H1 (cell line): ENCODE measurements around the gene IRF9. TPM values are rescaled to one million over a fixed set of nuclear protein-coding genes. Genes with fewer than 3 reads are reported as not detected.

Source experiments
- CTCF ChIA-PET: fragments of 300-600 bp; sonication (Branson Sonifier 250); formaldehyde crosslinking; loops from one replicate; lab custom pipeline; 2021; ENCODE audit not compliant: partially characterized antibody; lab: Charles Lee
- POLR2A ChIA-PET: fragments of 300-600 bp; sonication (Branson Sonifier 250); formaldehyde crosslinking; loops from one replicate; lab custom pipeline; 2021; ENCODE audit warnings: inconsistent platforms; ENCODE audit not compliant: partially characterized antibody; lab: Charles Lee
- DNase-seq, 2 experiments: peaks; one replicate each; pipeline versions ENCODE4 v3.0.0 to v3.0.0-alpha.2; 2010 to 2022; ENCODE audit warnings: low spot score in 2 of 2, low read depth in 1 of 2, mixed read lengths in 1 of 2
- FAIRE-seq: peaks from 2 replicates; lab custom pipeline; 2011; peaks lifted over from hg19 to GRCh38; lab: Jason Lieb, UNC
- H2AFZ ChIP-seq: 2 replicates; pipeline ENCODE4 v1.8.1; 2012; ENCODE audit warnings: low read length, inconsistent platforms
- H2AK5ac ChIP-seq: 2 replicates; pipeline ENCODE4 v1.6.1; 2013; ENCODE audit warnings: low read depth, low read length
- H2BK120ac ChIP-seq: replicated peaks from 2 replicates; pipeline ENCODE3; 2013; ENCODE audit warnings: low read depth, low read length, inconsistent platforms
- H2BK12ac ChIP-seq: 2 replicates; pipeline ENCODE4 v1.6.1; 2013; ENCODE audit warnings: low read depth, low read length
- H2BK15ac ChIP-seq: 2 replicates; pipeline ENCODE4 v1.6.1; 2013; ENCODE audit warnings: low read length
- H2BK20ac ChIP-seq: 2 replicates; pipeline ENCODE4 v1.6.1; 2013; ENCODE audit warnings: low read length
- H2BK5ac ChIP-seq: 2 replicates; pipeline ENCODE4 v1.6.1; 2013; ENCODE audit warnings: low read depth, low read length
- H3K14ac ChIP-seq: 2 replicates; pipeline ENCODE4 v1.6.1; 2013; ENCODE audit warnings: inconsistent platforms; ENCODE audit not compliant: insufficient read length
- H3K18ac ChIP-seq: 2 replicates; pipeline ENCODE4 v1.6.1; 2013; ENCODE audit warnings: low read length; ENCODE audit errors: extremely low read depth
- H3K23ac ChIP-seq: 2 replicates; pipeline ENCODE4 v1.6.1; 2013; ENCODE audit warnings: inconsistent platforms; ENCODE audit not compliant: insufficient read length
- H3K23me2 ChIP-seq: 2 replicates; pipeline ENCODE4 v1.6.1; 2013; ENCODE audit warnings: low read depth, low read length
- H3K27ac ChIP-seq: 2 replicates; pipeline ENCODE4 v1.6.1; 2011; ENCODE audit warnings: low read depth, low read length, inconsistent platforms
- H3K27me3 ChIP-seq, 4 experiments: replicated peaks in 1 of 4; 1 replicate in 1 of 4; 2 replicates in 3 of 4; pipeline versions ENCODE4 v1.6.1 to v1.8.1; 2011 to 2013; ENCODE audit warnings: low read length in 3 of 4, mild to moderate bottlenecking in 3 of 4, inconsistent platforms in 2 of 4, mixed read lengths in 2 of 4, moderate library complexity in 1 of 4; ENCODE audit not compliant: control insufficient read depth in 3 of 4, insufficient read depth in 3 of 4; ENCODE audit errors: extremely low read depth in 1 of 4
- H3K36me3 ChIP-seq, 4 experiments: 2 replicates each; pipeline versions ENCODE4 v1.6.1 to v1.8.1; 2011 to 2013; ENCODE audit warnings: mild to moderate bottlenecking in 4 of 4, low read length in 3 of 4, moderate library complexity in 2 of 4, control low read depth in 1 of 4, inconsistent platforms in 1 of 4; ENCODE audit not compliant: insufficient read depth in 4 of 4, control insufficient read depth in 2 of 4
- H3K4ac ChIP-seq: replicated peaks from 2 replicates; pipeline ENCODE3; 2013; ENCODE audit warnings: low read length, low read depth, mixed read lengths, inconsistent platforms; ENCODE audit not compliant: insufficient read length
- H3K4me1 ChIP-seq, 4 experiments: replicated peaks in 1 of 4; 1 replicate in 1 of 4; 2 replicates in 3 of 4; pipeline versions ENCODE4 v1.6.1 to v1.8.1; 2011 to 2013; ENCODE audit warnings: low read length in 3 of 4, inconsistent platforms in 2 of 4, mixed read lengths in 1 of 4; ENCODE audit not compliant: insufficient read depth in 4 of 4, control insufficient read depth in 3 of 4
- H3K4me2 ChIP-seq, 2 experiments: 2 replicates each; pipeline versions ENCODE4 v1.6.1 to v1.8.1; 2011 to 2013; ENCODE audit warnings: low read depth in 2 of 2, low read length in 2 of 2, control low read depth in 1 of 2, inconsistent platforms in 1 of 2, mild to moderate bottlenecking in 1 of 2; ENCODE audit not compliant: insufficient read depth in 1 of 2
- H3K4me3 ChIP-seq, 4 experiments: fragments of 200-600, 300-600 bp in 1 of 4; sonication (generic), shearing (Covaris generic), sonication (Bioruptor Twin) in 1 of 4; 2 replicates each; pipeline versions ENCODE4 v1.5.1 to v1.8.1; 2011 to 2016; ENCODE audit warnings: low read length in 4 of 4, low read depth in 3 of 4, control low read depth in 2 of 4, inconsistent platforms in 2 of 4, mild to moderate bottlenecking in 2 of 4, mixed read lengths in 1 of 4, moderate library complexity in 1 of 4; ENCODE audit not compliant: insufficient read depth in 2 of 4; ENCODE audit errors: extremely low read depth in 1 of 4
- H3K56ac ChIP-seq: replicated peaks from 2 replicates; pipeline ENCODE3; 2013; ENCODE audit warnings: low read depth, mild to moderate bottlenecking, mixed read lengths, low read length, inconsistent platforms; ENCODE audit not compliant: insufficient read length
- H3K79me1 ChIP-seq: 2 replicates; pipeline ENCODE4 v1.6.1; 2013; ENCODE audit warnings: low read depth, low read length, control low read depth
- H3K79me2 ChIP-seq, 2 experiments: 2 replicates each; pipeline versions ENCODE4 v1.6.1 to v1.8.1; 2012 to 2013; ENCODE audit warnings: low read length in 2 of 2, mild to moderate bottlenecking in 2 of 2, inconsistent platforms in 1 of 2; ENCODE audit not compliant: insufficient read depth in 2 of 2, control insufficient read depth in 1 of 2
- H3K9ac ChIP-seq, 4 experiments: replicated peaks in 1 of 4; 1 replicate in 1 of 4; 2 replicates in 3 of 4; pipeline versions ENCODE4 v1.6.1 to v1.8.1; 2011 to 2013; ENCODE audit warnings: low read depth in 3 of 4, low read length in 3 of 4, control low read depth in 2 of 4, mild to moderate bottlenecking in 2 of 4, moderate library complexity in 2 of 4, inconsistent platforms in 1 of 4; ENCODE audit errors: extremely low read depth in 1 of 4
- H3K9me3 ChIP-seq, 2 experiments: 2 replicates each; pipeline versions ENCODE4 v1.6.1 to v1.8.1; 2012 to 2013; ENCODE audit warnings: mild to moderate bottlenecking in 2 of 2, moderate library complexity in 2 of 2, control low read depth in 1 of 2, inconsistent platforms in 1 of 2, low read depth in 1 of 2, low read length in 1 of 2, mixed read lengths in 1 of 2; ENCODE audit not compliant: insufficient read depth in 2 of 2
- H4K20me1 ChIP-seq, 2 experiments: replicated peaks in 1 of 2; 2 replicates each; pipeline versions ENCODE3 to v1.8.1; 2011 to 2013; ENCODE audit warnings: inconsistent platforms in 2 of 2, low read length in 2 of 2, mild to moderate bottlenecking in 1 of 2; ENCODE audit not compliant: insufficient read depth in 2 of 2, control insufficient read depth in 1 of 2
- H4K5ac ChIP-seq: 2 replicates; pipeline ENCODE4 v1.6.1; 2013; ENCODE audit warnings: low read length, low read depth, mixed read lengths, inconsistent platforms; ENCODE audit not compliant: insufficient read length
- H4K8ac ChIP-seq: 2 replicates; pipeline ENCODE4 v1.8.0; 2013; ENCODE audit warnings: mild to moderate bottlenecking, moderate library complexity, low read length, inconsistent platforms; ENCODE audit not compliant: insufficient read depth; ENCODE audit errors: extremely low read depth
- H4K91ac ChIP-seq: replicated peaks from 2 replicates; pipeline ENCODE3; 2013; ENCODE audit warnings: low read length, mixed read lengths, inconsistent platforms; ENCODE audit not compliant: insufficient read length
- BRCA1 ChIP-seq: IDR thresholded peaks from 2 replicates; pipeline ENCODE4 v1.6.1; 2012; ENCODE audit warnings: low read depth, low read length, improper control_type of control experiment
- CBX8 ChIP-seq: fragments of 300-800, 300-1000 bp; sonication (generic); IDR thresholded peaks from 2 replicates; pipeline ENCODE4 v1.7.1; 2016; ENCODE audit warnings: low read depth, low read length, borderline replicate concordance
- CEBPB ChIP-seq: IDR thresholded peaks from 2 replicates; pipeline ENCODE4 v1.6.1; 2012; ENCODE audit warnings: low read depth, low read length
- CHD2 ChIP-seq: IDR thresholded peaks from 2 replicates; pipeline ENCODE4 v1.6.1; 2012; ENCODE audit warnings: low read length, improper control_type of control experiment
- CREB1 ChIP-seq: IDR thresholded peaks from 2 replicates; pipeline ENCODE4 v1.6.1; 2012; ENCODE audit warnings: inconsistent platforms
- EGR1 ChIP-seq: IDR thresholded peaks from 2 replicates; pipeline ENCODE4 v1.6.1; 2011; ENCODE audit warnings: low read depth, low read length, borderline replicate concordance
- FOSL1 ChIP-seq: IDR thresholded peaks from 2 replicates; pipeline ENCODE4 v1.6.1; 2011; ENCODE audit warnings: mild to moderate bottlenecking, low read depth, low read length, moderate library complexity; ENCODE audit not compliant: insufficient read depth
- GABPA ChIP-seq: IDR thresholded peaks from 2 replicates; pipeline ENCODE4 v1.6.1; 2011; ENCODE audit warnings: mild to moderate bottlenecking, low read length, moderate library complexity, borderline replicate concordance; ENCODE audit not compliant: insufficient read depth
- NRF1 ChIP-seq: IDR thresholded peaks from 2 replicates; pipeline ENCODE4 v1.6.1; 2011; ENCODE audit warnings: mild to moderate bottlenecking, low read depth, low read length, improper control_type of control experiment
- SAP30 ChIP-seq: fragments of 300-600 bp; sonication (generic); IDR thresholded peaks from 2 replicates; pipeline ENCODE4 v1.7.1; 2012; ENCODE audit warnings: low read length, moderate library complexity, mild to moderate bottlenecking, inconsistent platforms; ENCODE audit not compliant: insufficient read depth, insufficient replicate concordance
- SP1 ChIP-seq: IDR thresholded peaks from 2 replicates; pipeline ENCODE4 v1.6.1; 2011; ENCODE audit warnings: low read depth, low read length
- SRF ChIP-seq: IDR thresholded peaks from 2 replicates; pipeline ENCODE4 v1.6.1; 2011; ENCODE audit warnings: mild to moderate bottlenecking, low read depth, low read length, moderate library complexity
- TEAD4 ChIP-seq: IDR thresholded peaks from 2 replicates; pipeline ENCODE4 v1.6.1; 2012; ENCODE audit warnings: low read depth, low read length, inconsistent platforms, mixed read lengths
- WGBS, 2 experiments: shearing (Covaris generic) in 1 of 2; methylation state at CpG; one replicate each; pipeline versions ENCODE4 v1.1.6 to v1.1.7; 2013 to 2015; ENCODE audit warnings: low lambda C conversion rate in 2 of 2, mixed read lengths in 2 of 2, inconsistent platforms in 1 of 2, low coverage in 1 of 2, missing lambda C conversion rate in 1 of 2; ENCODE audit not compliant: insufficient replicate concordance in 2 of 2, insufficient coverage in 1 of 2, insufficient read length in 1 of 2; ENCODE audit errors: extremely low coverage in 1 of 2, missing lambda C conversion rate in 1 of 2; 5-methylcytosine and 5-hydroxymethylcytosine counted together
- polyA plus RNA-seq, 7 experiments: library from polyadenylated mRNA; depleted of rRNA in 3 of 7; stranded (reverse) in 5 of 7; unstranded in 2 of 7; fragments of >200 nt in 5 of 7; fragments of 200-250 nt in 2 of 7; gene quantifications; 1 replicate in 5 of 7; 2 replicates in 1 of 7; 4 replicates in 1 of 7; pipeline versions ENCODE4 v1.2.1 to v1.2.3, GENCODE V29; 2011 to 2013; ENCODE audit warnings: missing spikeins in 2 of 7, mixed read lengths in 2 of 7
- total RNA-seq: library from RNA; stranded (reverse); fragmentation: NEBNext Ultra II Directional; extraction: Animal tissue kit (Norgen Biotek cat#: 25700); gene quantifications from 2 replicates; pipeline ENCODE4 v1.2.1, GENCODE V29; 2021
- TF ChIP-seq, protein P1 (sequence below): IDR thresholded peaks from 2 replicates; pipeline ENCODE4 v1.6.1; 2012; ENCODE audit warnings: inconsistent platforms

IRF9 gene
- total and polyA plus RNA-seq, 2 of the 8 experiments (the other 6 are each of a cell fraction or from before 2014, with no cell fraction given), result 11.4 to 13.2 TPM

DNA sequence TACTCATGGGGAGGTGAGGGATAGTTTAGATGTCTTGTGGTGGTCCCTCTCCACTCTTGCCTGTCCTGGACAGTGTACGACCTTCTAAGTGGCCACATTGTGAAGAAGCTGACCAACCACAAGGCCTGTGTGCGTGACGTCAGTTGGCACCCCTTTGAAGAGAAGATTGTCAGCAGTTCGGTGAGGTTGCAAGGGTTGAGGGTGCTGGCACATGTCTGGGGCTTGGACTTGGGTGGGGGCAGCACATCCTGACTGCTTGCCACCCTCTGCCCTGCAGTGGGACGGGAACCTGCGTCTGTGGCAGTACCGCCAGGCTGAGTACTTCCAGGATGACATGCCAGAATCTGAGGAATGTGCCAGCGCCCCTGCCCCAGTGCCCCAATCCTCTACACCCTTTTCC lies 38.2 kb upstream of the IRF9 start:
- Histone ChIP-seq H3K4me2 (no peak overlapping the region), H3K14ac (no peak overlapping the region), H3K18ac (no peak overlapping the region), H4K91ac (no peak overlapping the region), H2AFZ (no peak overlapping the region), H3K23me2 (no peaks in the 10 kb centered on the region), H3K9ac (no peak overlapping the region)
- POLR2A ChIA-PET, result interaction anchor here (1.0 to 11.1 kb wide), 8 partner anchors 7 to 84 kb away, joined by 3 to 96 read pairs (median 4); partner anchors contain the start of genes DCAF11, FITM1, IRF9 and NRL
- DNase-seq, result no peak
- no peak for TF ChIP-seq BRCA1
- TF ChIP-seq TEAD4, result no peak
- no peak for TF ChIP-seq SRF
- no peak for TF ChIP-seq GABPA
- TF ChIP-seq CREB1, result no peak
- no peak for TF ChIP-seq EGR1
- no peak for TF ChIP-seq SAP30
- TF ChIP-seq, protein P1, sequence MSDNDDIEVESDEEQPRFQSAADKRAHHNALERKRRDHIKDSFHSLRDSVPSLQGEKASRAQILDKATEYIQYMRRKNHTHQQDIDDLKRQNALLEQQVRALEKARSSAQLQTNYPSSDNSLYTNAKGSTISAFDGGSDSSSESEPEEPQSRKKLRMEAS, result no peak
- TF ChIP-seq CEBPB, result no peak
- no peak for TF ChIP-seq CHD2
- no peak for TF ChIP-seq FOSL1
- no peak for TF ChIP-seq CBX8
- no peak for TF ChIP-seq SP1
- TF ChIP-seq NRF1, result no peak
- TF ChIP-seq, all 59 proteins: peak for 0
- no peak overlapping the region for H2BK15ac ChIP-seq
- no peak overlapping the region for H2BK120ac ChIP-seq
- no peak overlapping the region for H4K8ac ChIP-seq
- H3K4me1 ChIP-seq, result no peaks in the 10 kb centered on the region
- H3K27me3 ChIP-seq, result no peaks in the 10 kb centered on the region
- no peak overlapping the region for H3K4ac ChIP-seq
- no peak overlapping the region for H2BK12ac ChIP-seq
- H2AK5ac ChIP-seq, result no peak overlapping the region
- H4K20me1 ChIP-seq, result peaks cover 0 to 3% of the 10 kb centered on the region in 2 experiments
- H3K36me3 ChIP-seq, result peaks cover 13 to 36% (median 30%) of the 10 kb centered on the region in 4 experiments
- no peak for FAIRE-seq
- H3K27ac ChIP-seq, result no peak overlapping the region
- 91% methylated on average over 8 of the region's 8 CpGs; no CpG with 5 or more reads in 1 of the 2 experiments for WGBS, 2 experiments
- no peaks in the 10 kb centered on the region for H3K9me3 ChIP-seq
- H2BK20ac ChIP-seq, result no peak overlapping the region
- CTCF ChIA-PET, result interaction anchor here (1.6 kb wide), 1 partner anchor 15 kb away, joined by 4 read pairs; no protein-coding TSS in a partner anchor
- no peak overlapping the region for H2BK5ac ChIP-seq
- H3K79me2 ChIP-seq, result no peaks in the 10 kb centered on the region
- no peak overlapping the region for H4K5ac ChIP-seq
- no peak overlapping the region for H3K4me3 ChIP-seq
- no peak overlapping the region for H3K23ac ChIP-seq
- H3K79me1 ChIP-seq, result no peaks in the 10 kb centered on the region
- H3K56ac ChIP-seq, result no peak overlapping the region
